Subcutaneous adipose tissue (tissue), 4 donors: ENCODE results near the gene LPCAT4. TPM values are rescaled to one million over a fixed set of nuclear protein-coding genes. Genes with fewer than 3 reads are reported as not detected.

ENCODE experiments used
- total RNA-seq, 4 donors: library from RNA; depleted of rRNA; stranded (reverse); fragments of >200 nt; gene quantifications; one replicate each; pipeline ENCODE4 v1.1.0, GENCODE V29; 2016
- TF ChIP-seq, protein P1 (sequence below): fragments of 450-650 bp; IDR thresholded peaks from one replicate; pipeline ENCODE4 v1.5.1; 2016; ENCODE audit warnings: low read depth, mild to moderate bottlenecking, control low read depth, antibody characterized with exemption, moderate library complexity

Gene LPCAT4
- total RNA-seq, 4 donors from 2014 or later = 7.0 to 26.6 (median 13.3) TPM

DNA sequence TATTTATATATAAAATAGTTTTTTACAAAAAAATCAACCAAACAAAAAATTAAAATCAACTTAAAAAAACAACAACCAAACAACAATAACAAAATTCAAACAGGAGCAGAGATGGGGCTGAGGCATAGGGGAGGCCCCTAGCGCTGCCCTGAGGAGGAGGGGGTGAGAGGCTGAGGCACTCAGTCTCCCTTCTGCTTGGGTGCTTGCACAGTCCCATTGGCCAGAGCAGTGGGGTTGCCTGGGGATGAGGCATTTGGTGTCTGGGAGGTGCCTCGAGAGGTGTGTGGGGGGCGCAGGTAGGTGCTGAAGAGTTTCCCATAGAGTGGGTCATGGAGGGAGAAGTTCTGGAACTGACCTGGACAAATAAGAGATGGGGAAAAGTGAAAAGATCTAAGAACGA, 8.0 kb downstream of the LPCAT4 start:
- TF ChIP-seq, protein P1, sequence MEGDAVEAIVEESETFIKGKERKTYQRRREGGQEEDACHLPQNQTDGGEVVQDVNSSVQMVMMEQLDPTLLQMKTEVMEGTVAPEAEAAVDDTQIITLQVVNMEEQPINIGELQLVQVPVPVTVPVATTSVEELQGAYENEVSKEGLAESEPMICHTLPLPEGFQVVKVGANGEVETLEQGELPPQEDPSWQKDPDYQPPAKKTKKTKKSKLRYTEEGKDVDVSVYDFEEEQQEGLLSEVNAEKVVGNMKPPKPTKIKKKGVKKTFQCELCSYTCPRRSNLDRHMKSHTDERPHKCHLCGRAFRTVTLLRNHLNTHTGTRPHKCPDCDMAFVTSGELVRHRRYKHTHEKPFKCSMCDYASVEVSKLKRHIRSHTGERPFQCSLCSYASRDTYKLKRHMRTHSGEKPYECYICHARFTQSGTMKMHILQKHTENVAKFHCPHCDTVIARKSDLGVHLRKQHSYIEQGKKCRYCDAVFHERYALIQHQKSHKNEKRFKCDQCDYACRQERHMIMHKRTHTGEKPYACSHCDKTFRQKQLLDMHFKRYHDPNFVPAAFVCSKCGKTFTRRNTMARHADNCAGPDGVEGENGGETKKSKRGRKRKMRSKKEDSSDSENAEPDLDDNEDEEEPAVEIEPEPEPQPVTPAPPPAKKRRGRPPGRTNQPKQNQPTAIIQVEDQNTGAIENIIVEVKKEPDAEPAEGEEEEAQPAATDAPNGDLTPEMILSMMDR = no peak

DNA sequence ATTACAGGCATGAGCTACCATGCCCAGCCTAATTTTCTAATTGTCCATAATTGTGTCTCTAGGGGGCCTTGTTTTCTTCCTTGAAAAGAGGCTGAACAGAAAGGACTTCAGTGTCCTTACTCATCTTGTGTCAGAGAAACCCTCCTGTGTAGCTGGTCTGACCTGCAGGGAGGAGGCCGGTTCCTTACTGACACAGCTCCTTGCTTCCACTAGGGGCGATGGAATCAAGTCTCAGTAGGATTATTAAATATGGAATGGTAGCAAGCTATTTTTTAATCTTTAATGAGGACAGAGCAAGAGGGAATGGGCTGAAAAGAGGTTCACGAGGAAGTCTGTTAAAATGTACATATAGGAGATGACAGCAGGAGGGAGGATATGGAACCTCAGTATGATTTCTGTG, 8.6 kb downstream of the LPCAT4 start:
- TF ChIP-seq, protein P1 = no peak

- TF ChIP-seq, protein P1 = no peak
Observed at GRCh38 chr15:34357653-34358052, 9.3 kb downstream of the LPCAT4 start.

GRCh38 chr15:34355241-34355640, 11.8 kb downstream of the LPCAT4 start:
- TF ChIP-seq, protein P1 = no peak

- TF ChIP-seq, protein P1 = no peak
Observed at GRCh38 chr15:34354286-34354685, 12.7 kb downstream of the LPCAT4 start.

- TF ChIP-seq, protein P1 = no peak
Observed at GRCh38 chr15:34353627-34354026, 13.4 kb downstream of the LPCAT4 start.

- TF ChIP-seq, protein P1 = no peak
Observed at GRCh38 chr15:34349769-34350168, 17.2 kb downstream of the LPCAT4 start.
